Natural killer cell (primary cell): ENCODE results near the gene C3AR1. TPM values are rescaled to one million over a fixed set of nuclear protein-coding genes. Genes with fewer than 3 reads are reported as not detected.

Source experiments
- ATAC-seq, 3 donors: fragments of 150-1000 bp in 2 of 3; fragments of 200-7000 bp in 1 of 3; cut with Tn5 transposase; 1 replicate in 1 of 3; 2 replicates in 2 of 3; pipeline ENCODE4 v1.10.0; 2021; ENCODE audit warnings: mild to moderate bottlenecking in 2 of 3, moderate library complexity in 2 of 3
- DNase-seq, 2 donors: peaks; one replicate each; pipeline versions ENCODE4 v3.0.0 to v3.0.0-alpha.2; 2013 to 2021; ENCODE audit warnings: mixed read lengths in 1 of 2
- H3K27ac ChIP-seq: one replicate; pipeline ENCODE4 v1.5.1; 2013; ENCODE audit warnings: mild to moderate bottlenecking, low read length
- H3K27me3 ChIP-seq: one replicate; pipeline ENCODE4 v1.6.1; 2013; ENCODE audit warnings: low read length; ENCODE audit not compliant: control insufficient read depth, insufficient read depth
- H3K36me3 ChIP-seq: one replicate; pipeline ENCODE4 v1.6.1; 2013; ENCODE audit warnings: low read length; ENCODE audit not compliant: control insufficient read depth, insufficient read depth
- H3K4me1 ChIP-seq: one replicate; pipeline ENCODE4 v1.6.1; 2013; ENCODE audit warnings: low read length; ENCODE audit not compliant: control insufficient read depth, insufficient read depth
- H3K4me3 ChIP-seq: one replicate; pipeline ENCODE4 v1.5.1; 2013; ENCODE audit warnings: low read length
- H3K9me3 ChIP-seq: one replicate; pipeline ENCODE4 v1.6.1; 2013; ENCODE audit warnings: low read length; ENCODE audit not compliant: control insufficient read depth, insufficient read depth
- H3K27ac Mint-ChIP-seq, 2 donors: one replicate each; pipeline ENCODE4 v1.8.0; 2022; ENCODE audit warnings: mild to moderate bottlenecking in 2 of 2, mixed read lengths in 2 of 2, moderate library complexity in 1 of 2
- H3K27me3 Mint-ChIP-seq, 2 donors: one replicate each; pipeline ENCODE4 v1.8.0; 2022; ENCODE audit warnings: low read depth in 2 of 2, mixed read lengths in 2 of 2
- H3K36me3 Mint-ChIP-seq: one replicate; pipeline ENCODE4 v1.8.0; 2022; ENCODE audit warnings: mixed read lengths
- H3K4me1 Mint-ChIP-seq, 2 donors: one replicate each; pipeline ENCODE4 v1.8.0; 2022; ENCODE audit warnings: mixed read lengths in 2 of 2
- H3K4me3 Mint-ChIP-seq: one replicate; pipeline ENCODE4 v1.8.0; 2022; ENCODE audit warnings: mild to moderate bottlenecking, moderate library complexity, mixed read lengths
- H3K9me3 Mint-ChIP-seq, 2 donors: one replicate each; pipeline ENCODE4 v1.8.0; 2022; ENCODE audit warnings: mixed read lengths in 2 of 2
- CTCF ChIP-seq: fragments of 200-600 bp; IDR thresholded peaks from one replicate; pipeline ENCODE4 v1.8.0; 2022; ENCODE audit warnings: antibody characterized with exemption
- WGBS: methylation state at CpG from one replicate; pipeline ENCODE4 v1.1.7; 2013; ENCODE audit warnings: missing lambda C conversion rate; ENCODE audit not compliant: insufficient coverage; 5-methylcytosine and 5-hydroxymethylcytosine counted together
- intact Hi-C: fragments of 100-400 bp; cut with micrococcal nuclease; formaldehyde crosslinking; loops from one replicate; pipeline ENCODE4 v1.14.2; 2022
- total RNA-seq, 4 donors: library from RNA; stranded (reverse); fragments of 120-200 nt in 1 of 4; gene quantifications; one replicate each; pipeline versions ENCODE4 v1.2.3 to v1.2.4, GENCODE V29; 2013 to 2022

The C3AR1 gene
- total RNA-seq, 3 donors from 2014 or later (not counting 1 experiment from before 2014, with no cell fraction given): 9.5 to 16.9 (median 13.0) TPM

- Histone ChIP-seq H3K4me3 (peak overlapping the region; percentile 71), H3K4me1 (peaks cover 14% of the 10 kb centered on the region), H3K27ac (peak overlapping the region; percentile 89), H3K9me3 (no peaks in the 10 kb centered on the region), H3K27me3 (no peaks in the 10 kb centered on the region), H3K36me3 (no peaks in the 10 kb centered on the region)
- intact Hi-C loops: no loop called here
- ATAC-seq (no peak), DNase-seq (peak in 1 of 2 donors; percentile 63)
- Mint-ChIP-seq H3K27me3 (no peaks in the 10 kb centered on the region), H3K9me3 (no peaks in the 10 kb centered on the region), H3K4me1 (peaks cover 30 to 34% of the 10 kb centered on the region in 2 donors), H3K27ac (peak overlapping the region; percentile 96 to 97), H3K36me3 (no peaks in the 10 kb centered on the region), H3K4me3 (peak overlapping the region; percentile 98)
- WGBS: 2% methylated on average over 15 of the region's 15 CpGs
- TF ChIP-seq CTCF: no peak
Observed at GRCh38 chr12:8081251-8081920, 15.2 kb upstream of the C3AR1 start.

DNA sequence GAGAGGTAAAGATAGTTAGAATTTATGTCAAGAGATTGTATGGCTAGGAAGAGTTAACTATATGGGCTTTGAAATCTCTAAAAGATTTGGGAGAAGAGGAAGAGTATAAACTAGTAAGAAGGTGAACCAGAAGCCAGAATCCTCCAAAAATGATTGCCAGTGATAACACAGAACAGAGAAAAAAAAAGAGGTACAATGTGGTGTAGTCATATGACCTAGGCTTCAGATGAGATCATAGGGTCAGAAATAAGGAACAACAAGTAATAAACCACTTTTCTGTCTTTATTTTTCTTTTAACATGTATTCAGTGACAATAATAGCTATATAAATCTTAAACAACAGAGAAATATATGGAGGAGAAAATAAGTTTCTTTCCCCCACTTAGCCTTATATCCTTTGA is 14.0 kb upstream of the C3AR1 start:
- peaks cover 30% of the 10 kb centered on the region in 2 donors for H3K4me1 Mint-ChIP-seq
- no peaks in the 10 kb centered on the region for H3K36me3 ChIP-seq
- ATAC-seq: no peak
- H3K27ac Mint-ChIP-seq: peak overlapping the region; percentile 35 to 96
- peaks cover 0 to 2% of the 10 kb centered on the region in 2 donors for H3K27me3 Mint-ChIP-seq
- no peak for TF ChIP-seq CTCF
- no peaks in the 10 kb centered on the region for H3K27me3 ChIP-seq
- H3K9me3 Mint-ChIP-seq: no peaks in the 10 kb centered on the region
- H3K36me3 Mint-ChIP-seq: no peaks in the 10 kb centered on the region
- H3K27ac ChIP-seq: peak overlapping the region; percentile 17
- no peaks in the 10 kb centered on the region for H3K9me3 ChIP-seq
- peaks cover 14% of the 10 kb centered on the region for H3K4me1 ChIP-seq
- intact Hi-C loops: no loop called here
- H3K4me3 Mint-ChIP-seq: peak overlapping the region; percentile 14
- H3K4me3 ChIP-seq: no peak overlapping the region
- peak in 1 of 2 donors; percentile 32 for DNase-seq

GRCh38 chr12:8078916-8079315 is 12.8 kb upstream of the C3AR1 start:
- ATAC-seq (no peak), DNase-seq (no peak)
- no peak for TF ChIP-seq CTCF
- Mint-ChIP-seq H3K4me1 (peaks cover 19 to 21% of the 10 kb centered on the region in 2 donors), H3K27me3 (peaks cover 0 to 2% of the 10 kb centered on the region in 2 donors), H3K36me3 (no peaks in the 10 kb centered on the region), H3K4me3 (no peak overlapping the region), H3K9me3 (no peaks in the 10 kb centered on the region), H3K27ac (peak overlapping the region in 1 of 2 donors; percentile 35)
- Histone ChIP-seq H3K9me3 (no peaks in the 10 kb centered on the region), H3K36me3 (no peaks in the 10 kb centered on the region), H3K4me3 (no peak overlapping the region), H3K27me3 (no peaks in the 10 kb centered on the region), H3K4me1 (peaks cover 12% of the 10 kb centered on the region), H3K27ac (no peak overlapping the region)
- intact Hi-C loops: loop anchor here (1.0 kb wide), 1 partner anchor 33 kb away; no protein-coding TSS in a partner anchor
- WGBS: 100% methylated on average over 2 of the region's 2 CpGs

DNA sequence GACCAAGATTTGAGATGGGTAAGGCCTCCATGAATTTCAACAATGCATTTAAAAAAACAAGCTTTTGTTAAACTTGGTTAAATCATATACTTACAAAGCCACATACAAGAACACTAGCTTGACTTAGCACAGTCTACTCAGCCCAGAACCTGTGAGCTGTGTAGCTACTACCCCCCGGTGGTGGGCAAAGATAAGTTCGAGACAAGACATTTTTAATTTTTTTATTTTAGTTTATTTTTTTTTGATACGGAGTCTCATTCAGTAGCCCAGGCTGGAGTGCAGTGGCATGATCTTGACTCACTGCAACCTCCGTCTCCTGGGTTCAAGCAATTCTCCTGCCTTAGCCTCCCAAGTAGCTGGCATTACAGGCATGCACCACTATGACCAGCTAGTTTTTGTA is 12.2 kb upstream of the C3AR1 start:
- no peak overlapping the region for H3K4me3 Mint-ChIP-seq
- H3K27ac Mint-ChIP-seq: no peak overlapping the region
- peak; percentile 19 for TF ChIP-seq CTCF
- Histone ChIP-seq H3K4me3 (no peak overlapping the region), H3K9me3 (no peaks in the 10 kb centered on the region), H3K27ac (no peak overlapping the region), H3K27me3 (no peaks in the 10 kb centered on the region), H3K36me3 (no peaks in the 10 kb centered on the region), H3K4me1 (peaks cover 7% of the 10 kb centered on the region)
- WGBS: 49% methylated on average over 2 of the region's 4 CpGs
- H3K36me3 Mint-ChIP-seq: no peaks in the 10 kb centered on the region
- no peak for ATAC-seq
- DNase-seq: peak in 1 of 2 donors; percentile 87
- H3K9me3 Mint-ChIP-seq: no peaks in the 10 kb centered on the region
- H3K27me3 Mint-ChIP-seq: peaks cover 0 to 2% of the 10 kb centered on the region in 2 donors
- H3K4me1 Mint-ChIP-seq: peaks cover 17 to 20% of the 10 kb centered on the region in 2 donors
- intact Hi-C loops: loop anchor here (1.0 kb wide), 1 partner anchor 32 kb away; no protein-coding TSS in a partner anchor
